Measurements from ENCODE around the gene MAD1L1. TPM values are rescaled to one million over a fixed set of nuclear protein-coding genes. Genes with fewer than 3 reads are reported as not detected.
A peak's percentile ranks its signal among the peaks of the same experiment; 100 is the strongest.
"Not testable (repeated sequence)": the region's sequence is repeated elsewhere in the genome, so short reads cannot be mapped to it uniquely, and the experiment has no call there.

MAD1L1 gene
- total RNA-seq, 6 experiments from 2014 or later = 15.1 to 37.4 (median 20.5) TPM

DNA sequence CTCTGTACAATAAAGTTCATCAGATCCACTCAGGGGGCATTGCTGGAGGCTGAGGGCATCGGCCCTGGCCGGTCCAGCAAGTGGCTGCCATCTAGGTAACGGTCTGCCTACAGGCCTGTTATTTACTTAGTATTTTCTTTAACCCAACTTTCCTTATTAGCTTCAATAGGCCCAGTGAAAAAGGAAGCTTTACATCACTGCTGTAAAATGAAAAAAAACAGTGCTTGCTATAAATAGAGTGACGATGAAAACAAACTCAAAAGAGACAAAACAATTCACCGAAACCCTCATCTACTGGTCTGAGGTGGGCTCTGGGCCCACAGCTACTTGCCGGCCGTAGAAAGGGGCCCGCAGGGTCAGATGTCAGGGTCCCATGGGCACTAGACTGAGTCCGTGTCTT lies 370.2 kb downstream of the MAD1L1 start:
- ATAC-seq = peak in 1 of 4 donors; percentile 12
- no peak for DNase-seq
- H3K4me3 ChIP-seq = peak overlapping the region; percentile 35 to 64 (median 59)
- no peaks in the 10 kb centered on the region for H3K36me3 ChIP-seq
- no peaks in the 10 kb centered on the region for H3K4me1 ChIP-seq
- 72% methylated on average over 7 of the region's 9 CpGs for WGBS (ENCODE audit: insufficient coverage, low coverage, low lambda C conversion rate, missing lambda C conversion rate)
- TF ChIP-seq, protein P1, sequence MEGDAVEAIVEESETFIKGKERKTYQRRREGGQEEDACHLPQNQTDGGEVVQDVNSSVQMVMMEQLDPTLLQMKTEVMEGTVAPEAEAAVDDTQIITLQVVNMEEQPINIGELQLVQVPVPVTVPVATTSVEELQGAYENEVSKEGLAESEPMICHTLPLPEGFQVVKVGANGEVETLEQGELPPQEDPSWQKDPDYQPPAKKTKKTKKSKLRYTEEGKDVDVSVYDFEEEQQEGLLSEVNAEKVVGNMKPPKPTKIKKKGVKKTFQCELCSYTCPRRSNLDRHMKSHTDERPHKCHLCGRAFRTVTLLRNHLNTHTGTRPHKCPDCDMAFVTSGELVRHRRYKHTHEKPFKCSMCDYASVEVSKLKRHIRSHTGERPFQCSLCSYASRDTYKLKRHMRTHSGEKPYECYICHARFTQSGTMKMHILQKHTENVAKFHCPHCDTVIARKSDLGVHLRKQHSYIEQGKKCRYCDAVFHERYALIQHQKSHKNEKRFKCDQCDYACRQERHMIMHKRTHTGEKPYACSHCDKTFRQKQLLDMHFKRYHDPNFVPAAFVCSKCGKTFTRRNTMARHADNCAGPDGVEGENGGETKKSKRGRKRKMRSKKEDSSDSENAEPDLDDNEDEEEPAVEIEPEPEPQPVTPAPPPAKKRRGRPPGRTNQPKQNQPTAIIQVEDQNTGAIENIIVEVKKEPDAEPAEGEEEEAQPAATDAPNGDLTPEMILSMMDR (IDR thresholded peaks at IDR 0.05) = no peak
- no peak for TF ChIP-seq POLR2A (IDR thresholded peaks at IDR 0.05)
- intact Hi-C loops (cut with DNase I) = no loop called here
- no peaks in the 10 kb centered on the region for H3K9me3 ChIP-seq
- peak overlapping the region in 2 of 3 donors; percentile 75 to 94 for H3K27ac ChIP-seq
- H3K27me3 ChIP-seq = no peaks in the 10 kb centered on the region

DNA sequence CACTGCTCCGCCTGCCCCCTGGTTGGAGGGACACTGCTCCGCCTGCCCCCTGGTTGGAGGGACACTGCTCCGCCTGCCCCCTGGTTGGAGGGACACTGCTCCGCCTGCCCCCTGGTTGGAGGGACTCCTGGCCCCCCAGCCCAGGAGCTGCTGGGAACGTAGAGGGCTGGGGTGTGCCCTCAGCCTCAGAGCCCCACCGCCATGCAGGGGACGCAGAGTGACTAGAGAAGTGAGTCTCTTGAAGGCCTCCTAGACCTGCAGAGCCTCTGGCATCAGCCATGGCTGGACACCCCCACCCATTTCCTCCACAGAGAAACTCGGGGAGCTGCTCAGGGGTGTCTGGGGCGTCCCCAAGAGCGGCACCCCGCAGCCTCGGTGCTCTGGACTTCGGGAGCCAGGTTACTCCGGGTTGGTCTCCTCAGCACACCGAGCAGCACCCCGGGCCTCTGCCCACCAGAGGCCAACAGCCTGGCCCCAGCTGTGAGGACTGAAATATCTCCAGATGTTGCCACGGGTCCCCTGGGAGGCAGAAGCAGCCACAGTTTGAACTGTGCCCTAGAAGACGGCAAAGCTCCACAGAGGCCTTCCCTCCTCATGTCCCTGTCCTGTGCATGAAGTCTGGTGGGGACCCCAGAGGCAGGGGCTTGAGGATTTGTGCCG lies 370.8 kb downstream of the MAD1L1 start:
- ATAC-seq (peak; percentile 35 to 76 (median 73)), DNase-seq (peak in 2 of 3 donors; percentile 80 to 82)
- H3K4me3 ChIP-seq = peak overlapping the region; percentile 35 to 64 (median 59)
- H3K4me1 ChIP-seq = no peaks in the 10 kb centered on the region
- intact Hi-C loops (cut with DNase I) = no loop called here
- H3K36me3 ChIP-seq = no peaks in the 10 kb centered on the region
- TF ChIP-seq, protein P1 (IDR thresholded peaks at IDR 0.05) = no peak
- peak; percentile 13 for TF ChIP-seq POLR2A (IDR thresholded peaks at IDR 0.05)
- no CpG with 5 or more reads among the region's 19 CpGs for WGBS (ENCODE audit: insufficient coverage, low coverage, low lambda C conversion rate, missing lambda C conversion rate)
- H3K9me3 ChIP-seq = no peaks in the 10 kb centered on the region
- no peaks in the 10 kb centered on the region for H3K27me3 ChIP-seq
- peak overlapping the region in 2 of 3 donors; percentile 75 to 94 for H3K27ac ChIP-seq

DNA sequence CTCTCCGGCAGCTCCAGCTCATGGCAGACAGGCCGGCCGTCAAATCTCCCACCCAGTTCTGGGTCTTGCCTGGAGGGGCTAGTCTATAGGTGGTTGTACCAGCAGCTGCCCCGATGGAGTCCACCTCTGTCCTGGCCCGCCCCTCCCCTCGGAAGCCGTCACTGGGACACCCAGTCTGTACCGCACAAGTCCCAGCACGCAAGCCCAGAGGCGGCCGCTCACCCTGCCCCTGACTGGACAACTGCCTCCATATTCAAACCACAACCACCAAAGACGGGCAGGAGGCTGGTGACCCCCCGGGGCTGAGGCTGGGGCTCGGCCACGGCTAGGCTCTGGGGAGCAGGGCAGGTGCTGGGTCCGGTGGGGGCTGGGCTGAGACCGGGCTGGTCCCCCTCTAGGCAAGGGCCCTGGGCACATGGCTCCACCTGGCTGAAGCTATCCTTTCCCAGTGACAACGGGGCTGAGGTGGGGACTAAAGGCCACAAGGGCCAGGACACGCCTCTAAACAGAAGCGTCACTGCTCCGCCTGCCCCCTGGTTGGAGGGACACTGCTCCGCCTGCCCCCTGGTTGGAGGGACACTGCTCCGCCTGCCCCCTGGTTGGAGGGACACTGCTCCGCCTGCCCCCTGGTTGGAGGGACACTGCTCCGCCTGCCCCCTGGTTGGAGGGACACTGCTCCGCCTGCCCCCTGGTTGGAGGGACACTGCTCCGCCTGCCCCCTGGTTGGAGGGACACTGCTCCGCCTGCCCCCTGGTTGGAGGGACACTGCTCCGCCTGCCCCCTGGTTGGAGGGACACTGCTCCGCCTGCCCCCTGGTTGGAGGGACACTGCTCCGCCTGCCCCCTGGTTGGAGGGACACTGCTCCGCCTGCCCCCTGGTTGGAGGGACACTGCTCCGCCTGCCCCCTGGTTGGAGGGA lies 371.6 kb downstream of the MAD1L1 start:
- WGBS (ENCODE audit: insufficient coverage, low coverage, low lambda C conversion rate, missing lambda C conversion rate) = no CpG with 5 or more reads among the region's 33 CpGs
- H3K4me1 ChIP-seq; intact Hi-C loops (cut with DNase I); H3K36me3 ChIP-seq; H3K27me3 ChIP-seq; H3K9me3 ChIP-seq: not testable (repeated sequence)
- peak overlapping the region in 2 of 3 donors; percentile 44 to 50 for H3K4me3 ChIP-seq
- peak; percentile 81 to 90 (median 90) for DNase-seq
- H3K27ac ChIP-seq = peak overlapping the region in 2 of 3 donors; percentile 84 to 92
- peak; percentile 81 to 92 (median 88) for ATAC-seq
- TF ChIP-seq POLR2A (IDR thresholded peaks at IDR 0.05) = peak; percentile 21
- TF ChIP-seq, protein P1 (IDR thresholded peaks at IDR 0.05) = peak in 2 of 4 donors; percentile 8 to 13

DNA sequence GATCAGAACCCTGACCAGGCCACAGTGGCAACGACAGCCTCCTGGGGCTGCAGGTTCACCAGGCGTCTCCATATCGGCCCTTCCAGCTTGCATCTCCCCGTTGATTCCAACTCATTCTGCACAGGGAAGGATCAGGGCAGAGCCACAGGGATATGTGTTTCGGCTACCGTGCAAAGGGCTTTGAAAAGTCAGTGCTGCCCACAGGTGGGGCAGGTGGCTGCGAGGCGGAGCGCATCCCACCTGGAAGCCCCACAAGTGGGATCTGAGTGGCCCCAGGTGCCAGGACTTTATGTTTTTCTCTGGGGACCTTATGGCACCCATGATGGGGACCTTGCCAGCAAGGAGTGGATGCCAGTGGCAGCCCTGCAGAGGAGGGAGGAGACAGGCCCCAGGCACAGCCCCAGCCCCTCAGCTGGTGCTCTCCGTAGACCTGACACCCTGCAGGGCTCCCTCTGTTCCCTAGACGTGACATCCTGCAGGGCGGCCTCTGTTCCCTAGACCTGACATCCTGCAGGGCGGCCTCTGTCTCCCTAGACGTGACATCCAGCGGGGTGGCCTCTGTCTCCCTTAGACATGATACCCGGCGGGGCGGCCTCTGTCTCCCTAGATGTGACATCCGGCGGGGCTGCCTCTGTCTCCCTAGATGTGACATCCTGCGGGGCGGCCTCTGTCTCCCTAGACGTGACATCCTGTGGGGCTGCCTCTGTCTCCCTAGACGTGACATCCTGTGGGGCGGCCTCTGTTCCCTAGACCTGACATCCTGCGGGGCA lies 373.3 kb downstream of the MAD1L1 start:
- WGBS (ENCODE audit: insufficient coverage, low coverage, low lambda C conversion rate, missing lambda C conversion rate) = no CpG with 5 or more reads among the region's 26 CpGs
- no peaks in the 10 kb centered on the region for H3K36me3 ChIP-seq
- peak in 2 of 3 donors; percentile 16 to 55 for DNase-seq
- H3K27ac ChIP-seq = peak overlapping the region in 1 of 3 donors; percentile 33
- peaks cover 0 to 3% (median 0%) of the 10 kb centered on the region in 4 donors for H3K4me1 ChIP-seq
- H3K4me3 ChIP-seq = no peak overlapping the region
- intact Hi-C loops (cut with DNase I) = no loop called here
- no peaks in the 10 kb centered on the region for H3K27me3 ChIP-seq
- no peaks in the 10 kb centered on the region for H3K9me3 ChIP-seq
- no peak for TF ChIP-seq POLR2A (IDR thresholded peaks at IDR 0.05)
- TF ChIP-seq, protein P1 (IDR thresholded peaks at IDR 0.05) = no peak
- no peak for ATAC-seq
